ENCODE measurements around the gene CATSPER1.

The CATSPER1 gene

GRCh38 chr11:66042996-66043906, 17.0 kb upstream of the CATSPER1 start:
- no peak for TF ChIP-seq CTCF (IDR thresholded peaks at IDR 0.05; ENCODE audit: control extremely low read depth, extremely low read depth, low read depth, missing control alignments)
- ChIA-PET CTCF (interaction anchor here (1.2 to 7.8 kb wide), 13 partner anchors 7 to 331 kb away, joined by 3 to 52 read pairs (median 11); partner anchors contain the start of genes CATSPER1, FIBP, KAT5 and MUS81), POLR2A (no interaction called here)
- no peak for DNase-seq (ENCODE audit: extremely low spot score)

- POLR2A ChIA-PET: interaction anchor here (0.5 kb wide), 1 partner anchor 12 kb away, joined by 3 read pairs; no protein-coding TSS in a partner anchor
- CTCF ChIA-PET: interaction anchor here (1.4 to 7.8 kb wide), 3 partner anchors 8 to 154 kb away, joined by 3 to 52 read pairs (median 6); partner anchors contain the start of gene FIBP
- TF ChIP-seq CTCF (IDR thresholded peaks at IDR 0.05; ENCODE audit: control extremely low read depth, extremely low read depth, low read depth, missing control alignments): no peak
- DNase-seq (ENCODE audit: extremely low spot score): no peak
Measured at GRCh38 chr11:66042227-66042995, 16.1 kb upstream of the CATSPER1 start.

GRCh38 chr11:66039765-66040164, 13.5 kb upstream of the CATSPER1 start:
- TF ChIP-seq CTCF (IDR thresholded peaks at IDR 0.05; ENCODE audit: control extremely low read depth, extremely low read depth, low read depth, missing control alignments): no peak
- CTCF ChIA-PET: interaction anchor here (2.0 to 8.0 kb wide), 2 partner anchors 6 to 13 kb away, joined by 6 to 52 read pairs; partner anchors contain the start of gene SF3B2
- DNase-seq (ENCODE audit: extremely low spot score): no peak
- POLR2A ChIA-PET: no interaction called here

- ChIA-PET POLR2A (no interaction called here), CTCF (interaction anchor here (1.3 to 8.0 kb wide), 5 partner anchors 9 to 185 kb away, joined by 3 to 52 read pairs (median 5); no protein-coding TSS in a partner anchor)
- no peak for TF ChIP-seq CTCF (IDR thresholded peaks at IDR 0.05; ENCODE audit: control extremely low read depth, extremely low read depth, low read depth, missing control alignments)
- DNase-seq (ENCODE audit: extremely low spot score): no peak
Measured at GRCh38 chr11:66037327-66037726, 11.0 kb upstream of the CATSPER1 start.

GRCh38 chr11:66036334-66036710, 10.0 kb upstream of the CATSPER1 start:
- TF ChIP-seq CTCF (IDR thresholded peaks at IDR 0.05; ENCODE audit: control extremely low read depth, extremely low read depth, low read depth, missing control alignments): no peak
- ChIA-PET CTCF (interaction anchor here (0.6 to 8.0 kb wide), 6 partner anchors 10 to 325 kb away, joined by 3 to 52 read pairs (median 4); partner anchors contain the start of genes KAT5 and SF3B2), POLR2A (no interaction called here)
- no peak for DNase-seq (ENCODE audit: extremely low spot score)

All from GM10248 (cell line).